HG03095 (cell line): ENCODE data around the gene CUZD1.

Experiments used
- ATAC-seq: cut with Tn5 transposase; IDR thresholded peaks from one replicate; pipeline ENCODE4 v1.9.1; 2021; ENCODE audit warnings: moderate library complexity; ENCODE audit not compliant: unreplicated experiment

Gene CUZD1

DNA sequence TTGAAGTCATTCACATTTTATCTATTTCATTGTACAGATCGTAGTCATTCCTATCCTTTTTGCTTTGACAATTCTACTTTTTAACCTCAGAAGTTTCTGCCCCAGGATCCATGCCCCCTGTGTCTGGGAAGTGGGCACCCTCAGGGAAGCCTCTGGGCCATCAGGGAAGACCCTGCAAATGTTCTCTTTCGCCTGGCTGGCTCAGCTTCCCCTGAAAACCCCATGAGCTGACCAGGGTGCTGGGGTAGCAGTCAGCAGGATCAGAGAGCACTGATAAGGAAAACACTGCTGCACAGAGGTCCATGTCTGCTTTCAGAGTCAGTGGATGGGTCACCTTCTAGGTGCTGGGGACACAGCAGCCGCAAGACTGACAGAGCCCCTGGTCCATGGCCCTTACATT lies 23.8 kb downstream of the CUZD1 start:
- no peak for ATAC-seq

GRCh38 chr10:122815458-122815857 lies 30.2 kb downstream of the CUZD1 start:
- ATAC-seq = no peak

DNA sequence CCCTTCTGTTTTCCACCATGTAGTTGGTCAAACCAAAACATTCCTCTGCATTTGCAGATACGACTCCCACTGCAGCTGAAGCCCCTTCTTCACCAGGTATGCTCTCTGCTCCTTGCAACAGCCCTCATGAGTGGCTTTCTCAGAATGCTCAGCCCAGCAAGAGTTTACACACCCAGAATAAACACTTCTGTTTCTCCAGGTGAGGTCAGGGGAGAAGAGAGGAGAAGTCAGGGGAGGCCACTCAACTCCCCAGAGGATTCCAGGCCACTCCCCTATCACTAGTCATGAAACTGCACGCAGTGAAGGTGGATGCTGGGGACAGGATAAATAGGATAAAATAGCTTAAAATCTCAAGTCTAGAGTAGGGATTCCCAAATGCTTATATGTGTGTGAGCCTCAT lies 31.2 kb downstream of the CUZD1 start:
- no peak for ATAC-seq

GRCh38 chr10:122812751-122813150 lies 32.9 kb downstream of the CUZD1 start:
- no peak for ATAC-seq

GRCh38 chr10:122802282-122802681 lies 43.4 kb downstream of the CUZD1 start:
- ATAC-seq = no peak

- no peak for ATAC-seq
These were observed 46.9 kb downstream of the CUZD1 start for GRCh38 chr10:122798704-122799231.

- ATAC-seq = no peak
These were observed 48.9 kb downstream of the CUZD1 start for GRCh38 chr10:122796796-122797195.

DNA sequence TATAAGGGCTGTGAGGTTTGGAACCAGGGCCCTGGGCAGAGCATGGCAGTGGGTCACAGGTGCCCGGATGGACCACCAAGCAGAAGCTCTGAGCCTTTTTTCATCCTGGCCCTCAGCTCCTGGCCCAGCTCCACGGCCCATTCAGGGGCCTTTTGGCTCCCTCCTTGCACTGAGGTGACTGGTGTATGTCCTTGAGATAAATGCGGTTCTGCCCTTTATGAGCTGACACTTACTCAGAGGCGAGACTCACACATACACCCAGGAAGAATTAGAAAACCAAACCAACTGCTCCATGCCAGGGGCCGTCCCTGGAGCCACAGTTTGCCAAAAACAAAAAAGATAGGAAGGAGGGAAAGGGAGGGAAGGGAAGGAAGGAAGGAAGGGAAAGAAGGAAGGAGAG lies 49.7 kb downstream of the CUZD1 start:
- ATAC-seq = no peak

DNA sequence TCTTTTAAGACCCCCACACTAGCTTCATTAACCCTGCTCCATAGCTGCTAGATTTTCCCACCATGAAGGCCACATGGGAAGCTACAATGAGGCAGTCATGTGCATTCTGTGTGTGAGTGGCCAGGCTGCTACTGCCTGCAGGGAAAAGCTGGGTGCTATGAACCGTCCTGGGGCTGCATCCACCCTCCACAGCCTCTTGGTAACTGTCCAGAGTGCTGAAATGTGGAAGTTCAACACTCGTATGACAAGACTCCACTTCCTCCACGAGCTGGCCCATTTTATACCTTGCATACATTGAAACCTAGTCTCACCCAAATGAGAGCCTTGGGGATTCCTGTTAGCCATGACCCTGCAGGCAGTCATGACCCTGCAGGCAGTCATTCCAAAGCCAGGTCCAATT lies 59.4 kb downstream of the CUZD1 start:
- ATAC-seq = no peak

DNA sequence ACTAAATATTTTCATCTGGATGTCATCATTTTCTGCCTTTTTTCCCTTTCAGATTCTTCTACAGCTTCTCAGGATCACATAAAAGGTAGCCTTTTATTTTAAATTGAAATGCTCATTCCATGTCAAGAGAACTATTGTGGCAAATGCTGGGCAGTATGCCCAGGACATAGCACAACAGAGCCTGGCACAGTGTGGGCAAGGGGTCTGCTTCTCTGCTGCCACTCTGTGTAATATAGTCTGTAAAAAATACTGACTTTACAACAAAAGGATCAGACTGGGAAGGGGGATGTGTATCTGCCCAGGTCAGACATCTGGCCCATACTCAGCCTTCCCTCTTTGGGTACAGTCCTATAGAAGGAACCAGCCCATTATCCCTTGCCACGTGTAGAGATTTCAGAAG lies 62.7 kb downstream of the CUZD1 start:
- ATAC-seq = no peak
